RKO (cell line): ENCODE measurements around the gene INPP5J.
"Not testable (repeated sequence)": the region's sequence is repeated elsewhere in the genome, so short reads cannot be mapped to it uniquely, and the experiment has no call there.

ENCODE experiments used
- DNase-seq: peaks from one replicate; pipeline ENCODE4 v3.0.0-alpha.2; 2016; ENCODE audit warnings: low spot score

Gene INPP5J

DNA sequence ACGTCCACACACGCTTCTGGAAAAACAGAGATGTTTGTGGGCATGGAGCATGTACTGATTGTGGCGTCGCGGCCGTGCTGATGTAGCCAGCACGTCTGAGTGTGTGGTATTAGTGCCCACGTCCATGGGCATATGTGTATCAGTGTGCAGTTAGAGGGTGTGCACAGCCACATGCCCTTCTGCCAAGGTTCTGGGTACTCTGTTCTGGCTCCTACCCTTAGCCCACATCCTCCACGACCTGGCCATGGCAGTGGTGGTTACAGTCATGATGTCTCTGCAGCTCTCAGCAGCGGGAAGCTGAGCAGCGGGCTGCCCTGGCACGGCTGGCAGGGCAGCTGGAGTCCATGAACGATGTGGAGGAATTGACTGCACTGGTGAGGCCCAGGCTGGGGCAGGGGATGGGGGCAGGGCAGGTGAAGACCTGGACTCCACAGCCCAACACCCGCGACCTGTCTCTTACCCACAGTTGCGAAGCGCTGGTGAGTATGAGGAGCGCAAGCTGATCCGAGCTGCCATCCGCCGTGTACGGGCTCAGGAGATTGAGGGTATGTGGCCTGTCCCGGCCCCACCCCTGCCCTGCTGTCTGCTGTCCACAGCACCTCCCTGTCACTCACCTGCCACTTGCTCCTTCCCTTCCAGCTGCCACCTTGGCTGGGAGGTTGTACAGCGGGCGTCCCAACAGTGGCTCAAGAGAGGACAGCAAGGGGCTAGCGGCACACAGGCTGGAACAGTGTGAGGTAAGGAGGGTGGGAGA is 34.4 kb upstream of the INPP5J start:
- DNase-seq = no peak

GRCh38 chr22:31089160-31090100 is 33.3 kb upstream of the INPP5J start:
- DNase-seq = no peak

DNA sequence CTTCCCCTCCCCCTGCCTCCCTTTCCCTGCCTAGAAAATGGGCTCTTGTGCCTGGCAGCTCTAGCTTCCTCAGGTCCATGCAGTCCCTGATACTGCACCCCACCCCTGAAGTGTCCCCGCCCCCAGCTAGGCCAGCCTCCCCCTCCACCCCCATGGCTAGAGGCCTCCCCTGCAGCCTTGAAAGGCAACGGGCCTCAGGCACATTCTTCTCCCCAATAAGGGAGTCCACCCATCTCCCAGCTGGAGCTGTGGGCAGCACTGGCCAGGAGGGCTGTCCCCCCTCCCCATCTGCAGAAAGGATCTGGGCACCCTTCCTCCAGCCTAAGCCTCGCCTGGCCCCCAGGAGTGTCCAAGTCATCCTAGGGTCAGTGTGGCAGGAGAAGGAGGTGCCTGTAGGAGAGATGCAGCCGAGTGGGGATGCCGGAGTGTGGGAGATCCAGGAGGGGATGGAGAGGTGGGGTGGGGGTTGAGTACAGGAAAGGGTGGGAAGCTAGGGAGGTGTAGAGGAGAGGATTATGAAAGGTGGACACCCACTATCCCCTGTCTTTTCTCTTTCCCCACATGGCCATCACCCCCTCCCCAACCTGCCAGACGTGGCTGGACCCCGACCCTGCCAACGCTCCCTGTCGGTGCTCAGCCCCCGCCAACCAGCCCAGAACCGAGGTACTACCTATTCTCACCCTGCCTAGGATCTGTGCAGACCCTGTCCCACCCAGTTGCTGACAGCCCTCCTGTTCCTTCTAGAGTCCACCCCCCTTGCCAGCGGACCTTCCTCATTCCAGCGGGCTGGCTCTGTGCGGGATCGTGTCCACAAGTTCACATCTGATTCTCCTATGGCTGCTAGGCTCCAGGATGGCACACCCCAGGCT is 32.3 kb upstream of the INPP5J start:
- no peak for DNase-seq

DNA sequence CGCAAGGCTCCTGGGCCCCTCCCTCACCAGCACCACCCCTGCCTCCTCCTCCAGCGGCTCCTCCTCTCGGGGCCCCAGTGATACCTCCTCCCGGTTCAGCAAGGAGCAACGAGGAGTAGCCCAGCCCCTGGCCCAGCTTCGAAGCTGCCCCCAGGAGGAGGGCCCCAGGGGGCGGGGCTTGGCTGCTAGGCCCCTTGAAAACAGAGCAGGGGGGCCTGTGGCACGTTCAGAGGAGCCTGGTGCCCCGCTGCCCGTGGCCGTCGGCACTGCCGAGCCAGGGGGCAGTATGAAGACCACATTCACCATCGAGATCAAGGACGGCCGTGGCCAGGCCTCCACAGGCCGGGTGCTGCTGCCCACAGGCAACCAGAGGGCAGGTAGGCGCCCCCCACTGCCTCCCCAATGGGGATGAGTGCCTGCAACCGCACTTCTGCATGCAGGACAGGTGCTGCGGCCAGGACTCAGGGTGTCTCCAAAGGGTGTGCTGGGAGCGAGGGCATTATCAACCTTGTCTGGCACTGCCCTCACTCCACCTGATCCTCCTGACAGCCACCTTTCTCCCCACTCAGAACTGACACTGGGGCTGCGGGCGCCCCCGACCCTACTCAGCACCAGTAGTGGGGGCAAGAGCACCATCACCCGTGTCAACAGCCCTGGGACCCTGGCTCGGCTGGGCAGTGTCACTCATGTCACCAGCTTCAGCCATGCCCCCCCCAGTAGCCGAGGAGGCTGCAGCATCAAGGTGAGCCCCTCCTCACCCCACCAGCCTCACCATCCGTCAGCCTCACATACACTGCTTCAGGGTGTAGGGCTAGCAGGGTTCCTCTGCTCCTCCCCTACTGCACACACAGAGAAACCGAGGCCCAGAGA is 31.4 kb upstream of the INPP5J start:
- DNase-seq = no peak

- DNase-seq = no peak
These were observed 30.6 kb upstream of the INPP5J start for GRCh38 chr22:31092161-31092560.

- no peak for DNase-seq
These were observed 29.5 kb upstream of the INPP5J start for GRCh38 chr22:31093086-31093850.

GRCh38 chr22:31094021-31094551 is 28.7 kb upstream of the INPP5J start:
- DNase-seq = no peak

- no peak for DNase-seq
These were observed 28.0 kb upstream of the INPP5J start for GRCh38 chr22:31094741-31095140.

DNA sequence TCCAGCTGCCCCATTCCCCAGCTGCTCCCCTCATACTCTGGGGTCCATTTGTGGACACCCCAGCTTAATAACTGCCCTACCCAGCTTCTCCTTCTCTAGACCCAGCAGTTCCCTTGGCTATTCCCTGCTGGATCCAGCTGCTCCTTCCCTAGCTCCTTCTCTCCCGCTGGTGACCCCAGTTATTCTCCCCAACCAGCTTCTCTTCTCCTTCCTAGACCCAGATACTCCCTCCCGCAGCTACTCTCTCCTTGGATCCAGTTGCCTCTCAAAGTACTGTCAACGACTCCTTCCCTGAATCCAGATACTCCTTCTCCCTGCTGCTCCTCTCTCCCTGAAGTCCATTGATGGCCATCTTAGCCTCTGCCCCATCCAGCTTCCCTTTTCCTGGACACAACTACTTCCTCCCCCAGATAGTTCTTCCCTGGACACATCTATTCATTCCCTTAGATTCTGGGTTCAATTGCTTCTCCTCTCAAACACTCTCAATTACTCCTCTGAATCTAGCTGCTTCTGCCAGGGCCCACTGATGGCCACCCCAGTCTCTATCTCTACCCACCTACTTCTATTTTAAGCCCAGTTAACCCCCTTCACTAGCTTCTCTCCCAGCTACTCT is 27.0 kb upstream of the INPP5J start:
- DNase-seq = no peak

- no peak for DNase-seq
These were observed 26.0 kb upstream of the INPP5J start for GRCh38 chr22:31096657-31097279.

- not testable (repeated sequence) for DNase-seq
These were observed 25.2 kb upstream of the INPP5J start for GRCh38 chr22:31097539-31097938.

- DNase-seq = no peak
These were observed 24.7 kb upstream of the INPP5J start for GRCh38 chr22:31097941-31098631.

DNA sequence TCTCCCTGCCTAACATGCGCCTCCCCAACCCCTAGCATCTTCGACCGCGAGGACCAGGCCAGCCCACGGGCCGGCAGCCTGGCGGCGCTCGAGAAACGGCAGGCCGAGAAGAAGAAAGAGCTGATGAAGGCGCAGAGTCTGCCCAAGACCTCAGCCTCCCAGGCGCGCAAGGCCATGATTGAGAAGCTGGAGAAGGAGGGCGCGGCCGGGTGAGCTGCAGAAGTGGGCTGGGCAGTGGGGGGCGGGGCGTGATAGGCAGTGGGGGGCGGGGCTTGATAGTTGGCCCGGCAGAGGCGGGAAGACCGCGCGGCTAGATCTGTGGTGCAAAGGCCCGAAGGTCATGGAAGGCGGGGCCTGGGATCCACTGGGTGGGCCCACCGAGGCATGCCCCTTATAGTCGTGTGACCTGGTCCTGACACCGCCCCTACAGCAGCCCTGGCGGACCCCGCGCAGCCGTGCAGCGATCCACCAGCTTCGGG is 24.1 kb upstream of the INPP5J start:
- DNase-seq = no peak

DNA sequence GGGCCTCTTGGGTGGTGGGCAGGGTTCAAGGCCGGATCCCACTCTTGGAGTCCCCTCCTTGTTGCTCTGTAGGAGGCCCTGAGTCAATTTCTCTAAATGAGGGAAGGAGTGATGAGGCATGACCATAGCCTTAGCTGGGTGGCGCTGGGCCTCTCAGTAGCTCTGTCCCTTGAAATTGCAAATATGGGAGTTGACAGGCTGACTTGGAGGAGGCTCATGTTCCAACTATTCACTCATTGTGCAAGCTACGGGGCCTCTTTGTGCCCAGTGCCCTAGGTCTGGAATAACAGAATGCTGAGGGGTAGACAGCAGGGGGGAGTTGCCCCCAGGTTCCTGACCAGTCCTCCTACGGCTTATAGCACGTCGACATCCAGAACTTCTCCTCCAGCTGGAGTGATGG is 23.4 kb upstream of the INPP5J start:
- DNase-seq = no peak

DNA sequence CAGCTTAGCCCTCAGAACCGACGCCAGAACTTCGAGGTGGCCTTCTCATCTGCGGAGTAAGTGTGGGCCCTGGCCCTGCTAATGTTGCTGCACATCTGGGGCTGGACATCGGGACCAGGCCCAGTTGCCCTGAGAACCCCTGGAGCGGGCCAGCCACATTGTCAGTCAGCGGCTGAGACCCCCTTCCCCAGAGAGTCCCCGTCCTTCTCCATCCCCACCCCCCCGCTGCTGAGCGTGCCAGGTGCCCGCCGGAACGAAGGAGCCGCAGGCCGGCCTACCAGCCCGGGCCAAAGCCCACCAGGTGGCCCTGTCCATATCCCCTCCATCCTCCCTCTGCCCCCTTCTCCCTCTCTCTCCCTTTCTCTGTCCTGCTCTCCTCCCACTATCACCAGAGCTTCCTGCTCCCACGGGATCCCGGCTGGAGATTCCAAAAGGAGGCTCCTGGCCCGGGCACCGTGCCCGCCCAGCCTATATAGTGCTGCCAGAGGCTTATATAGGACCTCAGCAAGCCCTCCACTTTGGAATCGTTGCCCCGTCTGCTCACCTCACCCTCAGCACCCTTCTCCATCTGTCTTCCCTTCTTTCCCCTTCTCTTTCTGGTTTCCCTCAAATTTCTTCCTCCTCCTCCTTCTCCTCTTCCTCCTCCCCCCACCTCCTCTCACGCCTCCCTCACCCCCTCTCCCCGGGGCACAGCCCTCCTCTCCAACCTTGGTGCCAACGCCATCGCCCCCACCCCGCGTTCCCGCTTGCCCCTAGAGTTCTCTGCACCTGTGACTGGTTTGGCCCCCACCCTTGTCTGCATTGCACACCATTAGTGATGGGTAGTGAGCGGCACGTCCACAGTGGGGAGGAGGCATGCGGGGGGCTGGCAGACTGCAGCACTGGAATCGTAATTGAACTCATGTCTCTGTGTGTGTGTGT is 22.7 kb upstream of the INPP5J start:
- no peak for DNase-seq

DNA sequence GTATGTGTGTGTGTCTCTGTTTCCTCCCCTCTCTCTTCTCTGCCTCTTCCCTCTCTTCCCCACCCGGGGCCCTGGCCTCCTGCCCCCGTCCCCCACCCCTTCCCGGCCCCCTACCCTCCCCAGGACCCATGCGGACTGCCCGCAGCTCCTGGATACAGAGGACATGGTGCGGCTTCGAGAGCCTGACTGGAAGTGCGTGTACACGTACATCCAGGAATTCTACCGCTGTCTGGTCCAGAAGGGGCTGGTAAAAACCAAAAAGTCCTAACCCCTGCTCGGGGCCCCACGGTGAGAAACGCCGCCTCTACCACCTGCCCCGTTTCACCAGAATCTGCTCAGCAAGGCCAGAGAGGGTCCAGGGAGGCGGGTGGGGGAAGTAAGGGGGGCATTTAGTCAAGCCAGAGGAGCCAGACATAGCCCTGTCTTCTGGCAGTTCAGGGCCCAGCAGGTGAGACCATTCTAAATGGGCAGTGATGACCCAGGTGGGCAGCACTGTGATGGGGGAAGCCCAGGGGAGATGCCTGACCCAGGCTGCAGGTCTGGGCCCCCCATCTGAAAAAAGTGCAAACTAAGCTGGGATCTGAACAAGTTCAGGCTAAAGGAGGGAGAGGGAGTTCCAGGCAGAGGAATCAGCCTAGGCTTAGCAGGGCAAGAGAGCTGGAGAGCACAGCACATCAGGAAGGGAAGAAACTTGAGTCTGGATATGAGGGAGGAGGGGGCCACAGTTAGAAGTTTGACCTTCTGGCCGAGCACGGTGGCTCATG is 21.8 kb upstream of the INPP5J start:
- no peak for DNase-seq
